Spinal cord (tissue), 4 donors: ENCODE data around the gene TWF2. TPM values are rescaled to one million over a fixed set of nuclear protein-coding genes. Genes with fewer than 3 reads are reported as not detected.

Experiments
- polyA plus RNA-seq, 2 donors: library from polyadenylated mRNA; unstranded; fragments of 120-200 nt; gene quantifications; one replicate each; pipeline ENCODE4 v1.2.1, GENCODE V29; 2013; ENCODE audit not compliant: insufficient read length in 2 of 2
- small RNA-seq: library from RNA; depleted of rRNA; stranded (forward); fragments of <200 nt; gene quantifications from one replicate; pipeline ENCODE3, GENCODE V24; 2014; ENCODE audit warnings: low replicate concordance
- total RNA-seq, 2 donors: library from RNA; depleted of rRNA in 1 of 2; stranded (reverse); fragments of 120-200 nt in 1 of 2; fragments of >200 nt in 1 of 2; gene quantifications; one replicate each; pipeline versions ENCODE4 v1.2.3 to v1.2.4, GENCODE V29; 2013 to 2014

The TWF2 gene
- total and polyA plus RNA-seq, 4 donors: 20.8 to 36.3 (median 30.9) TPM

Small RNA genes lying within 50 kb of the gene (small RNA-seq; reads per million reads assigned to genes)
- gene MIRLET7G: 4,419 reads per million, percentile 100 among the genes with 10 or more reads in this experiment

Other genes starting within 250 kb of the TWF2 start
- gene RPL29, start 243.3 kb downstream of the TWF2 start, total RNA-seq: 1,000 to 10,000 TPM in 1 of 2 donors, 100 to 1,000 TPM in 1; 425 to 1,251 TPM
- 1,000 to 10,000 TPM; 1,191 to 1,243 TPM for gene RPL29, start 243.3 kb downstream of the TWF2 start, polyA plus RNA-seq
- gene DUSP7, start 182.6 kb downstream of the TWF2 start, total RNA-seq: 10 to 100 TPM in 1 of 2 donors, 1 to 10 TPM in 1; 9.2 to 13.8 TPM
- 10 to 100 TPM; 28.4 to 29.6 TPM for gene DUSP7, start 182.6 kb downstream of the TWF2 start, polyA plus RNA-seq
- 1 to 10 TPM; 3.9 to 5.0 TPM for gene POC1A, start 84.7 kb downstream of the TWF2 start, total RNA-seq
- 1 to 10 TPM; 7.5 to 8.5 TPM for gene POC1A, start 84.7 kb downstream of the TWF2 start, polyA plus RNA-seq
- gene ALAS1, start 41.0 kb downstream of the TWF2 start, total RNA-seq: 10 to 100 TPM; 39.6 to 48.9 TPM
- gene ALAS1, start 41.0 kb downstream of the TWF2 start, polyA plus RNA-seq: 10 to 100 TPM; 56.4 to 57.5 TPM
- gene TLR9, start 13.5 kb downstream of the TWF2 start, total RNA-seq: under 1 TPM in 1 of 2 donors, not detected in 1; 0.11 TPM
- gene TLR9, start 13.5 kb downstream of the TWF2 start, polyA plus RNA-seq: under 1 TPM in 1 of 2 donors, not detected in 1; 0.41 TPM
- 10 to 100 TPM in 1 of 2 donors, 1 to 10 TPM in 1; 7.9 to 21.0 TPM for gene PPM1M, start 6.6 kb upstream of the TWF2 start, total RNA-seq
- gene PPM1M, start 6.6 kb upstream of the TWF2 start, polyA plus RNA-seq: 10 to 100 TPM; 18.2 to 21.7 TPM
- 100 to 1,000 TPM in 1 of 2 donors, 10 to 100 TPM in 1; 77.1 to 123 TPM for gene WDR82, start 39.5 kb upstream of the TWF2 start, total RNA-seq
- 100 to 1,000 TPM; 144 to 159 TPM for gene WDR82, start 39.5 kb upstream of the TWF2 start, polyA plus RNA-seq
- 1 to 10 TPM; 3.6 to 6.5 TPM for gene GLYCTK, start 48.7 kb upstream of the TWF2 start, total RNA-seq
- 10 to 100 TPM; 11.6 to 20.1 TPM for gene GLYCTK, start 48.7 kb upstream of the TWF2 start, polyA plus RNA-seq
- gene DNAH1, start 77.2 kb upstream of the TWF2 start, total RNA-seq: 1 to 10 TPM; 4.2 to 9.8 TPM
- gene DNAH1, start 77.2 kb upstream of the TWF2 start, polyA plus RNA-seq: 10 to 100 TPM in 1 of 2 donors, 1 to 10 TPM in 1; 10.0 to 12.9 TPM
- 10 to 100 TPM; 63.3 to 67.7 TPM for gene BAP1, start 170.8 kb upstream of the TWF2 start, total RNA-seq
- gene BAP1, start 170.8 kb upstream of the TWF2 start, polyA plus RNA-seq: 100 to 1,000 TPM in 1 of 2 donors, 10 to 100 TPM in 1; 97.7 to 101 TPM
- 1 to 10 TPM; 7.5 to 9.1 TPM for gene PHF7, start 171.5 kb upstream of the TWF2 start, total RNA-seq
- gene PHF7, start 171.5 kb upstream of the TWF2 start, polyA plus RNA-seq: 1 to 10 TPM; 7.5 to 9.8 TPM
- gene SEMA3G, start 205.9 kb upstream of the TWF2 start, total RNA-seq: 10 to 100 TPM in 1 of 2 donors, 1 to 10 TPM in 1; 6.3 to 26.6 TPM
- gene SEMA3G, start 205.9 kb upstream of the TWF2 start, polyA plus RNA-seq: 10 to 100 TPM; 18.0 to 19.8 TPM
- 10 to 100 TPM in 1 of 2 donors, 1 to 10 TPM in 1; 3.3 to 17.9 TPM for gene TNNC1, start 214.9 kb upstream of the TWF2 start, total RNA-seq
- 1 to 10 TPM in 1 of 2 donors, not detected in 1; 6.1 TPM for gene TNNC1, start 214.9 kb upstream of the TWF2 start, polyA plus RNA-seq
- gene NISCH, start 216.4 kb upstream of the TWF2 start, total RNA-seq: 10 to 100 TPM; 91.5 to 93.0 TPM
- gene NISCH, start 216.4 kb upstream of the TWF2 start, polyA plus RNA-seq: 100 to 1,000 TPM; 133 to 161 TPM